Measurements from ENCODE around the gene EXD3.
"Not testable (repeated sequence)": the region's sequence is repeated elsewhere in the genome, so short reads cannot be mapped to it uniquely, and the experiment has no call there.

EXD3 gene

DNA sequence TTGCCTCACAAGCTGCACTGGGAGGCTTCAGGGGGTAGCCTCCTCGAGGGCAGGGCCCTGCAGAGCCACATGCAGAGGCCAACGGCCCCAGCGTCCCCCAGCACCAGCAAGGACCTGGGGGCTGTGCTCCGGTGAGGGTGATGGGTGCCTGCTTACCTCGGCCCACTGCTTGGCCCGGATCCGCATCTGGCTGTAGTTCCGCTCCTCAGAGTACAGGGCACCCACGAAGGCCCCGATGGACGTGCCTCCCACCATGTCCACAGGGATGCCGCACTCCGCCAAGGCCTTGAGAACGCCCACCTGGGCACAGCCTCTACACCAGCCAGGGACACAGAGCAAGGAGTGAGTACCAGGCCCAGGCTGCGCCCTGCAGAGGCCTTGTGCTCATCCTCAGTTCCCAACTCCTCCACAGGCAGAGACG is 44.2 kb upstream of the EXD3 start:
- TF ChIP-seq GABPA (IDR thresholded peaks at IDR 0.05; ENCODE audit: low read depth) (no peak), POLR2AphosphoS5 (IDR thresholded peaks at IDR 0.05; ENCODE audit: low read depth) (no peak), SPI1 (IDR thresholded peaks at IDR 0.05; ENCODE audit: borderline replicate concordance, low read depth) (no peak)
- TF ChIP-seq, protein P1, sequence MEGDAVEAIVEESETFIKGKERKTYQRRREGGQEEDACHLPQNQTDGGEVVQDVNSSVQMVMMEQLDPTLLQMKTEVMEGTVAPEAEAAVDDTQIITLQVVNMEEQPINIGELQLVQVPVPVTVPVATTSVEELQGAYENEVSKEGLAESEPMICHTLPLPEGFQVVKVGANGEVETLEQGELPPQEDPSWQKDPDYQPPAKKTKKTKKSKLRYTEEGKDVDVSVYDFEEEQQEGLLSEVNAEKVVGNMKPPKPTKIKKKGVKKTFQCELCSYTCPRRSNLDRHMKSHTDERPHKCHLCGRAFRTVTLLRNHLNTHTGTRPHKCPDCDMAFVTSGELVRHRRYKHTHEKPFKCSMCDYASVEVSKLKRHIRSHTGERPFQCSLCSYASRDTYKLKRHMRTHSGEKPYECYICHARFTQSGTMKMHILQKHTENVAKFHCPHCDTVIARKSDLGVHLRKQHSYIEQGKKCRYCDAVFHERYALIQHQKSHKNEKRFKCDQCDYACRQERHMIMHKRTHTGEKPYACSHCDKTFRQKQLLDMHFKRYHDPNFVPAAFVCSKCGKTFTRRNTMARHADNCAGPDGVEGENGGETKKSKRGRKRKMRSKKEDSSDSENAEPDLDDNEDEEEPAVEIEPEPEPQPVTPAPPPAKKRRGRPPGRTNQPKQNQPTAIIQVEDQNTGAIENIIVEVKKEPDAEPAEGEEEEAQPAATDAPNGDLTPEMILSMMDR (IDR thresholded peaks at IDR 0.05; ENCODE audit: insufficient read depth, low read length): no peak
- TF ChIP-seq, protein P2, sequence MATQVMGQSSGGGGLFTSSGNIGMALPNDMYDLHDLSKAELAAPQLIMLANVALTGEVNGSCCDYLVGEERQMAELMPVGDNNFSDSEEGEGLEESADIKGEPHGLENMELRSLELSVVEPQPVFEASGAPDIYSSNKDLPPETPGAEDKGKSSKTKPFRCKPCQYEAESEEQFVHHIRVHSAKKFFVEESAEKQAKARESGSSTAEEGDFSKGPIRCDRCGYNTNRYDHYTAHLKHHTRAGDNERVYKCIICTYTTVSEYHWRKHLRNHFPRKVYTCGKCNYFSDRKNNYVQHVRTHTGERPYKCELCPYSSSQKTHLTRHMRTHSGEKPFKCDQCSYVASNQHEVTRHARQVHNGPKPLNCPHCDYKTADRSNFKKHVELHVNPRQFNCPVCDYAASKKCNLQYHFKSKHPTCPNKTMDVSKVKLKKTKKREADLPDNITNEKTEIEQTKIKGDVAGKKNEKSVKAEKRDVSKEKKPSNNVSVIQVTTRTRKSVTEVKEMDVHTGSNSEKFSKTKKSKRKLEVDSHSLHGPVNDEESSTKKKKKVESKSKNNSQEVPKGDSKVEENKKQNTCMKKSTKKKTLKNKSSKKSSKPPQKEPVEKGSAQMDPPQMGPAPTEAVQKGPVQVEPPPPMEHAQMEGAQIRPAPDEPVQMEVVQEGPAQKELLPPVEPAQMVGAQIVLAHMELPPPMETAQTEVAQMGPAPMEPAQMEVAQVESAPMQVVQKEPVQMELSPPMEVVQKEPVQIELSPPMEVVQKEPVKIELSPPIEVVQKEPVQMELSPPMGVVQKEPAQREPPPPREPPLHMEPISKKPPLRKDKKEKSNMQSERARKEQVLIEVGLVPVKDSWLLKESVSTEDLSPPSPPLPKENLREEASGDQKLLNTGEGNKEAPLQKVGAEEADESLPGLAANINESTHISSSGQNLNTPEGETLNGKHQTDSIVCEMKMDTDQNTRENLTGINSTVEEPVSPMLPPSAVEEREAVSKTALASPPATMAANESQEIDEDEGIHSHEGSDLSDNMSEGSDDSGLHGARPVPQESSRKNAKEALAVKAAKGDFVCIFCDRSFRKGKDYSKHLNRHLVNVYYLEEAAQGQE (IDR thresholded peaks at IDR 0.05; ENCODE audit: insufficient replicate concordance, low read depth): no peak
- H3K27me3 ChIP-seq (ENCODE audit: insufficient read depth, poor library complexity, severe bottlenecking): no peaks in the 10 kb centered on the region
- H3K27ac ChIP-seq (replicated peaks): no peak overlapping the region
- no peak overlapping the region for H3K4me3 ChIP-seq (replicated peaks; ENCODE audit: insufficient read depth, low read length)
- DNase-seq (ENCODE audit: low read depth in 1 of 2, low spot score in 1 of 2): no peak

DNA sequence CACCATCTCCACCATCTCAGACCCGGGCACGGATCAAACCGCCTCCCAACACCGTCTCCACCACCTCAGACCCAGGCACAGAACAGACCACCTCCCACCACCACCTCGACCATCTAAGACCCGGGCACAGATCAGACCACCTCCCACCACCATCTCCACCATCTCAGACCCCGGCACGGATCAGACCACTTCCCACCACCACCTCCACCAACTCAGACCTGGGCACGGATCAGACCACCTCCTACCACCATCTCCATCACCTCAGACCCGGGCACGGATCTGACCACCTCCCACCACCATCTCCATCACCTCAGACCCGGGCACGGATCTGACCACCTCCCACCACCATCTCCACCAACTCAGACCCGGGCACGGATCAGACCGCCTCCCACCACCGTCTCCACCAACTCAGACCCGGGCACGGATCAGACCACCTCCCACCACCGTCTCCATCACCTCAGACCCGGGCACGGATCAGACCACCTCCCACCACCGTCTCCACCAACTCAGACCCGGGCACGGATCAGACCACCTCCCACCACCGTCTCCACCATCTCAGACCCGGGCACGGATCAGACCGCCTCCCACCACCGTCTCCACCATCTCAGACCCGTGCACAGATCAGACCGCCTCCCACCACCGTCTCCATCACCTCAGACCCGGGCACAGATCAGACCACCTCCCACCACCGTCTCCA is 43.6 kb upstream of the EXD3 start:
- not testable (repeated sequence) for DNase-seq (ENCODE audit: low read depth in 1 of 2, low spot score in 1 of 2); H3K27me3 ChIP-seq (ENCODE audit: insufficient read depth, poor library complexity, severe bottlenecking); H3K4me3 ChIP-seq (replicated peaks; ENCODE audit: insufficient read depth, low read length); H3K27ac ChIP-seq (replicated peaks)

DNA sequence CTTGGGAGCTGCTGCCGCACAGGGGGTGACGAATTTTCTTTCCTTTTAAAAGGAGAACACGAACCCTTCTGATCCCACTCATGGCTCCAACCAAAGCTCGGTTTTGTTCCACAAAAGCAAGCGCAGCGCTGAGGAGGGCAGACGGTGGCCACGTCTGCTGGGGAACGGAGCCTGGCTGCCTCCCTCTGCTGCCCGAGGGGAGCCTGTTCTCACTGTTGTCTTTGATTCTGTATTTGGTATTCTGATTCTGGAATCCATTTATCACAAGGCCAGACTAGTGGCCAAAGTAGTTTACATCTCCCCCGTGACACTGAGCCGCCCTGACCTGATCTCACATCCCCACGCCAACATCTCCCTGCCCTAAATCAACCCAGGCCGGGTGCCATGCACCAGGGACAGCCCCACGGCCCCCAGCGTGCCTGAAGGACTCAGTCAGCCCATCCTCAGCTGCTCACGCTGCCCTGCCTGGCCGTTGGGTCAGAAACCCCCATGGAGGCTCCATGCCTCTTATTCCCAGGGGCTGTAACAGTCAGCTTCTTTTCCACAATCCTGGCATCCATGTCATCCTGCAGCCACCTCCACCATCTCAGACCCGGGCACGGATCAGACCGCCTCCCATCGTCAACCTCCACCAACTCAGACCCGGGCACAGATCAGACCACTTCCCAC is 42.9 kb upstream of the EXD3 start:
- TF ChIP-seq, protein P1 (IDR thresholded peaks at IDR 0.05; ENCODE audit: insufficient read depth, low read length): no peak
- TF ChIP-seq GABPA (IDR thresholded peaks at IDR 0.05; ENCODE audit: low read depth) (no peak), SPI1 (IDR thresholded peaks at IDR 0.05; ENCODE audit: borderline replicate concordance, low read depth) (no peak), POLR2AphosphoS5 (IDR thresholded peaks at IDR 0.05; ENCODE audit: low read depth) (no peak)
- TF ChIP-seq, protein P2 (IDR thresholded peaks at IDR 0.05; ENCODE audit: insufficient replicate concordance, low read depth): no peak
- Histone ChIP-seq H3K27me3 (ENCODE audit: insufficient read depth, poor library complexity, severe bottlenecking) (no peaks in the 10 kb centered on the region), H3K27ac (replicated peaks) (no peak overlapping the region), H3K4me3 (replicated peaks; ENCODE audit: insufficient read depth, low read length) (no peak overlapping the region)
- no peak for DNase-seq (ENCODE audit: low read depth in 1 of 2, low spot score in 1 of 2)

DNA sequence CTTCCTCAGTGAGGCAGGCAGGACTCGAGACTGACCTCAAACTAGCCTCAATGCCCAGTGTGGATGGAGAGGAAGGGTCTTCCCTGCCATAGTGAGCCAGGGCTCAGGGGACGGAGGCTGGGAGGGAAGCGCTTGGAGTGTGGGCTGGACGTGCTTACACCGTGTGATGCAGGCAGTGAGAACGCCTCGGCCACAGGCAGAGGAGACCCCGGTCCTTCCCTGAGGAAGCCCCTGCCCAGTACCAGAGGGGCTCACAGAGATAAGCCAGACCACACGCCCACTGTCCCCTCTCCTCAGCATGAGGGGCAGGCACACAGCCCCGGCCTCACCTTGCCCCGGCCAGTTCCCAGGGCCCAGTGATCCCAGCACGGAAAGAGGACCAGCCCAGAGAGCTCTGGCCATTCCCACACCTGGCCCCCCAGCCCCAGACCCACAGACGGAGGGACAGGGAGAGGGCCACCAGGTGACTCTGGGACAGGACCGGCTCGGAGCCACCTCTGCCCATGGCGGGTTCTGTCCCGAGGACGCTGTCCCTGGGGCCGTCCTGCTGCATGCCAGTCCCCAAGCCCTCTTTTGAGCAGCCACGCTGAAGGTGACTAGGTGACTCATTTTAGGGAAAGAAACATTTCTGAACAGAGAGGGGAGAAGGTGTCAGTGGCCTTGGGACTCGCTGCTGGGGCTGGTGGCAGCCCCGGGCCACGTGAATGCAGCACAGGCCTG is 42.2 kb upstream of the EXD3 start:
- H3K4me3 ChIP-seq (replicated peaks; ENCODE audit: insufficient read depth, low read length): no peak overlapping the region
- H3K27me3 ChIP-seq (ENCODE audit: insufficient read depth, poor library complexity, severe bottlenecking): no peaks in the 10 kb centered on the region
- no peak for DNase-seq (ENCODE audit: low read depth in 1 of 2, low spot score in 1 of 2)
- TF ChIP-seq, protein P1 (IDR thresholded peaks at IDR 0.05; ENCODE audit: insufficient read depth, low read length): no peak
- TF ChIP-seq GABPA (IDR thresholded peaks at IDR 0.05; ENCODE audit: low read depth) (no peak), POLR2AphosphoS5 (IDR thresholded peaks at IDR 0.05; ENCODE audit: low read depth) (no peak), SPI1 (IDR thresholded peaks at IDR 0.05; ENCODE audit: borderline replicate concordance, low read depth) (no peak)
- TF ChIP-seq, protein P2 (IDR thresholded peaks at IDR 0.05; ENCODE audit: insufficient replicate concordance, low read depth): no peak
- H3K27ac ChIP-seq (replicated peaks): no peak overlapping the region

Data from HL-60 (cell line).